GM18861 (cell line): ENCODE results near the gene OR1L6.

Experiments
- ATAC-seq: cut with Tn5 transposase; IDR thresholded peaks from one replicate; pipeline ENCODE4 v1.9.1; 2021; ENCODE audit not compliant: unreplicated experiment

Gene OR1L6, protein sequence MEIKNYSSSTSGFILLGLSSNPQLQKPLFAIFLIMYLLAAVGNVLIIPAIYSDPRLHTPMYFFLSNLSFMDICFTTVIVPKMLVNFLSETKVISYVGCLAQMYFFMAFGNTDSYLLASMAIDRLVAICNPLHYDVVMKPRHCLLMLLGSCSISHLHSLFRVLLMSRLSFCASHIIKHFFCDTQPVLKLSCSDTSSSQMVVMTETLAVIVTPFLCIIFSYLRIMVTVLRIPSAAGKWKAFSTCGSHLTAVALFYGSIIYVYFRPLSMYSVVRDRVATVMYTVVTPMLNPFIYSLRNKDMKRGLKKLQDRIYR

DNA sequence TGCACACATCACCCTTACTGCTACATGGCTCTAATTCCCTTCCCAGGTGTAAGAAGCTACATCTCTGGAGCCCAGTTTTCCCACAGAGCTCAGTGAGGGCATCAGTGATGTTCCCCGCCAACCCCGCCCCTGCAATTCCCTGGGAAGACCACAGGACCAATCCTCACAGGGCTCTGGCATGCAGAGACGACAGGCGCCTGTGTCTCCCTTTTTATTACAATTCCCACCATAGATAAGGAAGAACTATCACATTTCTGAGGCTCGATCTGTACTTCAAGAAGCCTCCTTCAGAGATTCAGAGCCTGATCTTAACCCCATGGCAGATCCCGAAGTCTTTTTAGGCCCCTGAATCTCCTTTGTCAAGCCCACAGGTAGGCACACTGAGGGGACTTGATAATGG, at the start of gene OR1L6:
Gene OR1L6, plus strand, starts transcription at position 301 of the 400 bp plus-strand sequence. CDS start 7,545 bp downstream, outside the sequence.
- ATAC-seq: no peak

DNA sequence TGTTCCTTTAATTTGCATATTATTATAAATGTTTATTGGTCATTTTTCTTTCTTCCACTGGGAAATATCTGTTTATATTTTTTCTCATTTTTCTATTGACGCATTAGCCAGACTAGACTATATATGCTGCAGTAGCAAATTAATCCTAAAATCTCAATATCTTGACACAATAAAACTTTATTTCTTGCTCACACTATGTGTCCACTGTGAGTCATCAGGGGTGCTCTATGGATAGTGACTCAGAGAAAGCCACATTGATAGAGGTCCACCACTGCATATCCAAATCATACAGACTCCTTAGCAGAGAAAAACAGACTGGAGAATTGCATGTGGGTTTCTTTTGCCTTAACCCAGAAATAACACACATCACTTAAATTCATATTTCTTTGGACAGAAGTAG, 46.4 kb upstream of the OR1L6 start:
- no peak for ATAC-seq

DNA sequence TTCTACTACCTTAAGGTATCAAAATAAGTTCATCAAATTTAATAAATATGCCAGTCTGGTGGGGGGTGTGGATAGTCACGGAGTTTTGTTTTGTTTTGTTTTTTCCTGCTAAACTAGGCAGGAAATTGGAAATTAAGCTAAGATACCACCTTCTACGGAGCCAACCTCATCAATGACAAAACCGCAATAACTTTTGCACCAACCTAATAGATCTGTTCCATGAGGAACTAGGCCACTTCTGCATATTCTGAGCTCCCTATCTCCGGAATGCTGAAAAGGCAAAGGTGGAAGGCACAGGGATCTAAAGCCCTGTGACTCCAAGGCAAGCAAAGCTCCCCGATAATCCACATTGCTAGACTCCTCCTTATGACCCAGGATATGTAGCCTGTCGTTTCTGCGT, 24.1 kb upstream of the OR1L6 start:
- ATAC-seq: no peak

DNA sequence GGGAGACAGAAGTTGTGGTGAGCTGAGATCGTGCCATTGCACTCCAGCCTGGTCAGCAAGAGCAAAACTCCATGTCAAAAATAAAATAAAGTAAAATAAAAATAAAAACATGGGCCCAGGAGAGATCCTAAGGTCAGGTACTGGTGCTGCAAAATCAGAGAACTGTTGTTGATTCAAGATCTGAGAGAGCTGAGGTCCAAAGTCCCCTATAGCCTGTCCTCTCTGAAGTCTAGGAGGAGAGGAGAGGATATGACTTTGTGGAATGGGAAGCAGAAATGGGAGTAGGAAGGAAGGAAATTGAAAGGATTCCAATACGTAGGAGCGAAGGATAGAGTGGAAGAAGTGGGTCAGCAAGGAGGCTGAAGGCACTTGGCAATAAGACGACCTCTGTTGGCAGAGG, 22.9 kb upstream of the OR1L6 start:
- no peak for ATAC-seq

DNA sequence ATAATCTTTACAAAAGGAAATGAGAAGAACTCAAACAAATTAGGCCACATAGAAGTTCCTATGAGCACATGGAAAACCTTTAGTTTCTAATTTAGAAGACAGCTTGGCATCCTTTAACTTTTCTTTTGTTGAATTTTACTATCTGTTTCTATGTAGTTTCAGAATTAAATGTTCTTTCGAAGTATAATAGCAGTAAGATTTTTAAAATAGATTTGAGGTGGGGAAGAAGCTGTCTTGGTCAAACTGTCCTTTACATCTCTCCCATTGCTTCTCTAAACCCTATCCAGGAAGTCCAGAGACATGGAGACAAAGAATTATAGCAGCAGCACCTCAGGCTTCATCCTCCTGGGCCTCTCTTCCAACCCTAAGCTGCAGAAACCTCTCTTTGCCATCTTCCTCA, 18.4 kb upstream of the OR1L6 start, which contains the start of gene OR1L4:
Gene OR1L4, plus strand, starts transcription at position 301 of the 400 bp plus-strand sequence. Its CDS starts 0 bp downstream, at position 301.
- no peak for ATAC-seq

DNA sequence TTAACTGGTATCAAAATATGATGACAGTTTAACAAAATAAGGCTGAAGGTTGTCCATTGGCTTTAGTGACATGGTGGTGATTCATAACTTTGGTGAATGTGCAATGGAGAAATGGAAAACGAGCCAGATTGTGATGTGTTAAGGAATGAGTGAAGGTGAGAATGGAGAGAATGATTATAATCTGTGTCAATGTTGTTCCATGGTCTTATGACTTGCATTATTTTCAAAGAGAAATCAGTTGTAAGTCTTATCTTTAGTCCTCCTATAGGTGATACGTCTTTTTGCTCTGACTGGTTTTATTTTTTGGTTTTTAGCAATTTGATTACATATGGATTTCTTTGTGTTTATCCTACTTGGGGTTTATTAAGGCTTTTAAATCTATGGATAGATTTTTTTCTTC, 12.7 kb downstream of the OR1L6 start:
- ATAC-seq: no peak

DNA sequence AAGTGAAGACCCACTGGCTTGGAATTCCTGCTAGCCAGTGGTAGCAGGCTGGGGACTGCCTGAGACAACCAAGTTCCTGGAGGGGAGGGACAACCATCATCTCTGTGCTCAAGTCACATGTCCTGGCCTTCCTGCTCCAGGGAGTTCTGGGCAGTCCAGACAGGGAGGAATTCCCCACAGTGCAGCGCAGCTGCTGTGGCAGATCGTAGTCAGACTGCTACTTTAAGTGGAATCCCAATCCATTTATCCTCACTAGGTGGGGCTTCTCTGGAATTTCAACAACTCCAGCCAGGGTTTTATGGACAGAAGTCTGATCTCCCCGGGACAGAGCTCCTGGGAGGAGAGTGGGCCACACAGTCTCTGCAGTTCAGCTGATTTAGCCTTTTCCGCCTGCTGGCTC, 25.7 kb downstream of the OR1L6 start:
- ATAC-seq: no peak

DNA sequence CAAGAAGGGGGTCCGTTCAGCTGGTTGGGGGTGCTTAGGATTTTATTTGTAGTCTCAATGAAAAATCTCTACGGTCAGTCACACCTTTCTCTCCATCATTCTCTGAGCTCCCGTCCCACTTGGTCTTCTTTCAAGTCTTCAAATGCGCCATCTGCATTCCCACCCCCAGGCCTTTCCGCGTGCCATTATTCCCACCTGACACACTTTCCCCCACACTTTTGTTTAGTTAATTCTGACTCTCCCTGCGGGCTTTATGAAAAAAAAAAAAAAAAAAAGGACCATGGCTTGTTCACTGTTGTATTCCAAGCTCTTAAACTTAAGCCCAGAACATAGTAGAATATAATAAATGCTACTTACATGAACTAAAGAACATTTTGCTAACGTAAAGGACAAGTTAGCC, 34.9 kb downstream of the OR1L6 start:
- no peak for ATAC-seq

DNA sequence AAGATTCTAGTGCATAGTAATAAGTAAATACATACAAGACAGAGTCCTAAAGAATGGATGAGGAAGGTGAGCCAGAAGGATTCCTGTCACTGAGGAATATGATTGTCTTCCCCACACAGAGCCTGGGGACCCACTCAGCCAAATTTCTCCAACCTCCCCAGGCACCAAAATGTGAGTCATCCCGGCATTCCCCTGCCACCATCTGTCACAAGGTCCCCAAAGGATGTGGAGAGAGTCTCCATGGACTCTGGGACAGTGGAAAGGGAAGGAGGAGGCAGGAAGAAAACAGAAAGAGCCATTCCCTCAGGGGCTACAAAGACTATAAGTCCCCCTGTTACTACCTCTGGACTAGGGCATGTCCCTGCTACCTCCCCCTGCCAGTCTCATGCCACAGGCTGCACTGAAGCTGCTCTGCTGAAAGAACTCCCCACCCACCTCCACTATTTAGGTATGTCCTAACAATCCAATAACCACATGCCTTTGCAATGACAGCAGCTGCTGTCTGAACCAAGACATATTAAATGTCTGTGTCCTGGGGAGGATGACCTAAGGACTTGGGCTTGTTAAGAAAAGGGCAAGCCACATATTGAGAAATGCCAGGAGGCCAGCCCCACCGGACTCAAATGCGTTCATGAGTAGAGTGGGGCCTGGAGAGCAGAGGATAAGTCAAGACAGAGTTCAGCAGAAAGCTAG, 36.0 kb downstream of the OR1L6 start:
- ATAC-seq: no peak

DNA sequence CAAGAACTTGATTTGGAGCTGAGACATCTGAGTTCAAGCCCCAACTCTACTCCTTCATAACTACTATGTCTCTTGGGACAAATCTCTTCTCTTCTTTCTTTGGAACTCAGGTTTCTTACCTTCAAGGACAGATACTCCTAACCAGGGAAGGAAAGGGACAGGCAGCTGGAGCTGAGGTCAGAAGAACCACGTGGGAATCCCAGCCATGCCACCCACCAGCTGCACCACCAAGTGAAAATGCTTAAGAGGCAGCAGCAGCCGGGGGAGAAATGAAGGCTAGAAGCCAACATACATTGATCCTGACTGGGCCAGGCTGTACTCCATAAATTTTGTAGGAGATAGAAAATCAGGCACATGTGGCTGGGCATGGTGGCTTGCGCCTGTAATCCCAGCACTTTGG, 37.1 kb downstream of the OR1L6 start:
- ATAC-seq: no peak

DNA sequence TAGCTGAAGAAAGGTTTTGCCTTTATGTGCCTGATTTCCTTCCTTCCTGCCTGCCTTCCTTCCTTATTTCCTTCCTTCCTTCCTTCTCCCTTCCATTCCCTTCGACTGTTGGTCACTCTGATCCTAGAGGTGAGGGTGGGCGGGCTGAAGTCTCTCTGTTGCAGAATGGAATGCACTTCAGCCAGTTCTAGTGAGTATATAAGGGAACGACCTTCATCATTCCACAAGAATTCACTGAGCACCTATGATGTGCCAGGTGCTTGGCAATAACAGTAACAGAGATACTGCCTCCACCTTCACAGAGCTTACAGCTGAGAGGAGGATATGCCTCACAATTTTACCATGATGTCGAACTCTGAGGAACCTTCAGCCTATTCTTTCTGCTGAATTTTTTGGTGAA, 37.9 kb downstream of the OR1L6 start:
- no peak for ATAC-seq

DNA sequence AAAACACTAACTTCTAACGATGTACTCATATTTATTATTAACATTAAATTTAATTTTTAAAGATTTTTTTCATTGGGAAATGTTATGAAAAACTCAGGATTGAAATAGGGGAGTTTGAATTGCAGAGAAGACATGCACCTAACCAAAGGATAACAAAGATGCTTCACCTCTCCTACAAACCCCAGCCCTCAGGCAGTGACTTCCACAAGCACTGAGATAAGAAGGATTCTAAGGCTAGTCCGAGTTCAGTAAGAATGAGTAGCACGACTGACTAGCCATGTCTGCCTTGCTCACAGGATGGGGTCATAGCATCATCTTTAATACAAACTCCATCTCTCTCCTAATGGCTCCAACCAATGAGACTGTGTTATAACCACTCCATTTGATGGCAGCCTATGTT, 39.6 kb downstream of the OR1L6 start:
- ATAC-seq: no peak

DNA sequence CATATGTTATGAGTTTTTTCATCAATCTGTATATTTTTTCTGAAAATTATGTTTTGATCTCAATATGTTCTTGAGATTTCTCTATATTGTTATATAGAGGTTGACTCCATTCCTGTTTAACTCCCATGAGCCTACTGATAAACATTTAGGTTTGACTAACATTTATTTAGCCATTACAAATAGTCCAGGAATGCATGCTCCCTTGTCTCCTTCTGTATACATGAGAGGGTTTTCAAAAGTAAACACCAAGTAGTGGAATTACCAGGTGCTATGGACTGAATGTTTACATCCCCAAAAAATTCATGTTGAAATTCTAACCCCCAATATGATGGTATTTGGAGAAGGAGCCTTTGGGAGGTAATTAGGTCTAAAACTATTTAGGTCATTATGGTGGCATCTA, 43.2 kb downstream of the OR1L6 start:
- no peak for ATAC-seq

DNA sequence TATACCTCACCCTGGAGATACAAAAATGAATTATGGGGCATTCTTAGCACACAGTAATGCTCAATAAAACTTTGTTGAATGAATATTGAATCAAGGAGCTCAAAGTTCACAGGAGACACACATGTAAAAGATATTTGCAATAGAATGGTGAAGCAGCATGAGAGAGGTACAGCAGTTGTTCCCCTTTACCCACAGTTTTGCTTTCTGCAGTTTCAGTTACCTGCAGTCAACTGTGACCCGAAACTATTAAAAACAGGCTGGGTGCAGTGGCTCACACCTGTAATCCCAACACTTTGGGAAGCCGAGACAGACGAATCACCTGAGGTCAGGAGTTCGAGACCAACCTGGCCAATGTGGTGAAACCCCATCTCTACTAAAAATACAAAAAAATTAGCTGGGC, 44.2 kb downstream of the OR1L6 start:
- no peak for ATAC-seq

DNA sequence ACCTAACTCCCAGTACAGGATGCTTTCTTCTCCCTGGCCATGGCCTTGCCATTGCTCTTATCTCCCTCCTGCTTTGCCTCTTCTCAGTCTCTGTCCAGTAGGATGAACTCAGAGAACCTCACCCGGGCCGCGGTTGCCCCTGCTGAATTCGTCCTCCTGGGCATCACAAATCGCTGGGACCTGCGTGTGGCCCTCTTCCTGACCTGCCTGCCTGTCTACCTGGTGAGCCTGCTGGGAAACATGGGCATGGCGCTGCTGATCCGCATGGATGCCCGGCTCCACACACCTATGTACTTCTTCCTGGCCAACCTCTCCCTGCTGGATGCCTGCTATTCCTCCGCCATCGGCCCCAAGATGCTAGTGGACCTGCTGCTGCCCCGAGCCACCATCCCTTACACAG, 46.7 kb downstream of the OR1L6 start, which contains the start of gene OR5C1:
Gene OR5C1, plus strand, starts transcription at position 103 of the 400 bp plus-strand sequence. Its CDS starts 0 bp downstream, at position 103.
- no peak for ATAC-seq

DNA sequence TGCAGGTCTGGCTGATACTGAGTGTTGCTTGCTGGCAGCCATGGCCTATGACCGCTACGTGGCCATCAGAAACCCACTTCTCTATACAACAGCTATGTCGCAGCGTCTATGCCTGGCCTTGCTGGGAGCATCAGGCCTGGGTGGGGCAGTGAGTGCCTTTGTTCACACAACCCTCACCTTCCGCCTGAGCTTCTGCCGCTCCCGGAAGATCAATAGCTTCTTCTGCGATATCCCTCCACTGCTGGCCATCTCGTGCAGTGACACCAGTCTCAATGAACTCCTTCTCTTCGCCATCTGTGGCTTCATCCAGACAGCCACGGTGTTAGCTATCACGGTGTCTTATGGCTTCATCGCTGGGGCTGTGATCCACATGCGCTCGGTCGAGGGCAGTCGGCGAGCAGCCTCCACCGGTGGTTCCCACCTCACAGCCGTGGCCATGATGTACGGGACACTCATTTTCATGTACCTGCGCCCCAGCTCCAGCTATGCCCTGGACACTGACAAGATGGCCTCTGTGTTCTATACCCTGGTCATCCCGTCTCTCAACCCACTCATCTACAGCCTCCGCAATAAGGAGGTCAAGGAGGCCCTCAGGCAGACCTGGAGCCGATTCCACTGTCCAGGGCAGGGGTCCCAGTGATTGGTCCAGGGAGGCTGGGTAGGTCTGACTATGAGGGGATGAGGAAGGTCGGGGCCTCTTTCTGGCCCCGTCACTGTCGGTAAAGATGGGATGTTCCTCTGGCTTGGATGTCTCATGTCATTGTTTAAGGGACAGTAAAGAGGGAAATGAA, 47.3 kb downstream of the OR1L6 start:
- no peak for ATAC-seq

DNA sequence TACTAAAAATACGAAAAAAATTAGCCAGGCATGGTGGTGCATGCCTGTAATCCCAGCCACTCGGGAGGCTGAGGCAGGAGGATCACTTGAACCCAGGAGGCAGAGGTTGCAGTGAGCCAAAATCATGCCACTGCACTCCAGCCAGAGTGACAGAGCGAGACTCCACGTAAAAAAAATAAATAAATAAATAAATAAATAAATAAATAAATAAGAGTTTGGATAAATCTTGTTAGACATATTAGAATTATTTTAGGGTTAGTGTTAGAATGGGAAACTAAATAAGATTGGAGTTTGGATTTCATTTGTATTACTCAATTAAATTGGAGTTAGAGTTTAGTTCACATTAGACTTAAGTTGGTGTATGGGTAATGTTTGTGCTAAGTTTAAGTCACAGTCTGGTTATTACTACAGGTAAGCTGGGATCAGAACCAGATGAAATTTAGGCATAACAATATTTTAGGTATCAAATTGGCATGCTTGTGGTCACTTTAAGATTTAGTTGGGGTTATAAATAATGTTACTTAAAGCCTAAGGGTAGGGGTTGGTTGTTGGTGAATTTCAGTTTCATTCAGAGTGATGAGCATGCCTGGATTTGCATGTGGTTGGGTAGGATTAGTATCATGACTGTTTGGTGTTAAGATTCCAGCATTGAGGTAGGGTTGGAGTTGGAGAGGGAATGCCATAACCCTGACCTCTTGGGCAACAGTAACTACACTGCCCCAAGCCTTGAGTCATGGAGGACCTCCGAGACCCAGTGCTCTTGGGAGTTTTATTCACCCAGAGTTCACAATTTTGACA, 50.0 kb downstream of the OR1L6 start:
- no peak for ATAC-seq

DNA sequence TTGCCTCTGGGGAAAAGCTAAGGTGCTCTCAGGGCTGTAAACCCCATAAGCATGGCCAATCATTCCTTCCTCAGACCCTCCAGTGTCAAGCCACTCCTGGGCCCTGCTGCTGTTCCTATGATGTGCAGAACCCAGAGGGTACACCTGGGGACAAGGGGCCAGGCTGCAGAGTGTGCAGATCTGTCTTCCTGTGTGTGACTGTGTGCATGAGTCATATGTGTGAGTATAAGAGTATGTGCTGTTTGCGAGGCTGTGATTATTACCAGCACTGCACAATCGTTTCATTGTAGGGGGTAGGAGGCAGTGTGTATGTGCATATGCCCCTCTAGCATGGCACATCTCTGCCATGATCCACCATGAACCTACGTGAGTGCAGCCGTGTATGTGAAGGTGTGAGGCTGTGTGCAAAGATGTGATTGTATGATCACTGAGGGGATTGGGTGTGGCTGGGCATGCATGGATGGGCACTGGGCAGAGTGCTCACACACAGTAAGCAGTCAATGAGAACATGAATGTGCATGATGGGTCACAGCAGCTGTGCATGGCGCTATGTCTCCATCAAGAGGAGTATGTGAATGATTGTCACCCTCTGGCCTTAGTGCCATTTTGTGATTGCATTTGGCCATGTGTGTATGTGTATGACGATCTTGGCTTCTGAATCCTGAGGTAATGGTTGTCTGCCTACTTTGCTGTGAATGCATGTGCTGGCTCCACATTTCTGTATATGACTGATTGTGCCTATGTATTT, 55.4 kb downstream of the OR1L6 start:
- ATAC-seq: no peak
